ENCODE data around the gene FGF9.

DNA sequence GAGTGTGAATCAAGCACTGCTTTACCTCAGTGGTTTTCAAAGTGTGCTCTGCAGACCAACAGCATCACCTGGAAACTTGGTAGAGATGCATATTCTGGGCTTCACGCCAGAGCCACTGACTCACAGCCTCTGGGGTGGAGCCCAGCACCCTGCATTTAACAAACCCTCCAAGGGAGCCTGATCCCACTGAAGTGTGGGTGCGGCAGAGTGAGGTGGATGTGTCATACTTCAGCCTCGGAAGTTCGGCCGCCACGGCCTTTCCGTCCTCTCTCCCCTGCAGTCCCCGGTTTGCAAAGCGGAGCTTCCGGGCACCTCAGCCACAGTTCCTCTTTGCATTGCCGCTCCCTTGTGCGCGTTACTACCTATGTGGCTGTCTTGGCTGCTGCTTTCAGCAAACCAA, 33.6 kb upstream of the FGF9 start:
- no peak for TF ChIP-seq SUZ12 (IDR thresholded peaks at IDR 0.05; ENCODE audit: low read length)
- TF ChIP-seq, protein P1, sequence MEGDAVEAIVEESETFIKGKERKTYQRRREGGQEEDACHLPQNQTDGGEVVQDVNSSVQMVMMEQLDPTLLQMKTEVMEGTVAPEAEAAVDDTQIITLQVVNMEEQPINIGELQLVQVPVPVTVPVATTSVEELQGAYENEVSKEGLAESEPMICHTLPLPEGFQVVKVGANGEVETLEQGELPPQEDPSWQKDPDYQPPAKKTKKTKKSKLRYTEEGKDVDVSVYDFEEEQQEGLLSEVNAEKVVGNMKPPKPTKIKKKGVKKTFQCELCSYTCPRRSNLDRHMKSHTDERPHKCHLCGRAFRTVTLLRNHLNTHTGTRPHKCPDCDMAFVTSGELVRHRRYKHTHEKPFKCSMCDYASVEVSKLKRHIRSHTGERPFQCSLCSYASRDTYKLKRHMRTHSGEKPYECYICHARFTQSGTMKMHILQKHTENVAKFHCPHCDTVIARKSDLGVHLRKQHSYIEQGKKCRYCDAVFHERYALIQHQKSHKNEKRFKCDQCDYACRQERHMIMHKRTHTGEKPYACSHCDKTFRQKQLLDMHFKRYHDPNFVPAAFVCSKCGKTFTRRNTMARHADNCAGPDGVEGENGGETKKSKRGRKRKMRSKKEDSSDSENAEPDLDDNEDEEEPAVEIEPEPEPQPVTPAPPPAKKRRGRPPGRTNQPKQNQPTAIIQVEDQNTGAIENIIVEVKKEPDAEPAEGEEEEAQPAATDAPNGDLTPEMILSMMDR (IDR thresholded peaks at IDR 0.05; ENCODE audit: control extremely low read depth in 1 of 3, insufficient read depth in 1 of 3, low read depth in 1 of 3, low read length in 3 of 3), result no peak
- TF ChIP-seq EZH2 (IDR thresholded peaks at IDR 0.05; ENCODE audit: low read depth, low read length, severe bottlenecking), result no peak
- no peak for TF ChIP-seq GABPA (IDR thresholded peaks at IDR 0.05; ENCODE audit: borderline replicate concordance, insufficient read depth, low read length)

Measured in H1 (cell line).